ENCODE data around the gene PXMP4. TPM values are rescaled to one million over a fixed set of nuclear protein-coding genes. Genes with fewer than 3 reads are reported as not detected.

The PXMP4 gene
- total and polyA plus RNA-seq, 9 of the 15 experiments (the other 6 are each of a cell fraction or from before 2014, with no cell fraction given) = 4.8 to 29.1 (median 6.8) TPM

DNA sequence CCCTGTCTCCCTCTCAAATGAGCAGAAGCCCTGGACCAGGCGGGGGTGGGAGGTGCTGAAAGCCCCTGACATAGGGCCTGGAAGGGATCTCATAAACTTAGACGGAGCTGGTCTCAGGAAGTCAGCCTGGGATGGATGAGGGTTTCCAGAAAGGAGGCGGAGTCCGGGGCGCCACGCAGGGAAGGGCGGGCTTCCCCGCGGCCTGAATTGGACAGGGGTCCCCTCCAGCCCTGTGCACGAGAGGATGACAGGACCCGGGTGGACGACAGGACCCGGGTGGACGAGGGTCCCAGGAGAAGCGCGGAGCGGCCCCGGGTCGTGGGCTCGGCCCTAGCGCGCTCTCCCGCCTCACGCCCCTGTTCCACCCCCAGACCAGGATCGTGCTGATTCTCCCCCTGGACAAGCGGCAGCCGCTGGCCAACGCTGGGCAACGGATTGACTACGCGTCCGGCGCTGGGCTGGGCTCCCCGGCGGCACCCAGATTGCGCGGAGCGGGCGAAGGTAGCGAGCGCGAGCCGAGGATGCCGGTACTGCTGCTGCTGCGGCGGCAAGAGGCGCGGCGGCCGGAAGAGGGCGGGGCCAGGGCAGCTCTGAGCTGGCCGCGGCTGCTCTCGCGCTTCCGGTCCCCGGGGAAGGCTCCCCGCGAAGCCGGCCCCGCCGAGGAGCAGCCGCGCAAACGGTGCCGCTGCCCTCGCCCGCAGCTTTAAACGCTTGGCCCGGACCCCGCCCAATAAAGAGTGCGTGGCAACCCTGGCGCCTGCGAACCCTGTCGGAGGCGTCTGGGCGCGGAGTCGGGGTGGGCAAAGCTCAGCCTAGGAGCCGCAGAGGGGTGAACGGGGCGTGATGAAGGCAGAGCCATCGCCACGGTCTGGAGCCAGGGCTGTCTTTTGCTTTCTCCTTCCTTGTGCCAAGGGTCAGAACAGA lies 56.7 kb downstream of the PXMP4 start (continued):
- TF ChIP-seq, protein P1, sequence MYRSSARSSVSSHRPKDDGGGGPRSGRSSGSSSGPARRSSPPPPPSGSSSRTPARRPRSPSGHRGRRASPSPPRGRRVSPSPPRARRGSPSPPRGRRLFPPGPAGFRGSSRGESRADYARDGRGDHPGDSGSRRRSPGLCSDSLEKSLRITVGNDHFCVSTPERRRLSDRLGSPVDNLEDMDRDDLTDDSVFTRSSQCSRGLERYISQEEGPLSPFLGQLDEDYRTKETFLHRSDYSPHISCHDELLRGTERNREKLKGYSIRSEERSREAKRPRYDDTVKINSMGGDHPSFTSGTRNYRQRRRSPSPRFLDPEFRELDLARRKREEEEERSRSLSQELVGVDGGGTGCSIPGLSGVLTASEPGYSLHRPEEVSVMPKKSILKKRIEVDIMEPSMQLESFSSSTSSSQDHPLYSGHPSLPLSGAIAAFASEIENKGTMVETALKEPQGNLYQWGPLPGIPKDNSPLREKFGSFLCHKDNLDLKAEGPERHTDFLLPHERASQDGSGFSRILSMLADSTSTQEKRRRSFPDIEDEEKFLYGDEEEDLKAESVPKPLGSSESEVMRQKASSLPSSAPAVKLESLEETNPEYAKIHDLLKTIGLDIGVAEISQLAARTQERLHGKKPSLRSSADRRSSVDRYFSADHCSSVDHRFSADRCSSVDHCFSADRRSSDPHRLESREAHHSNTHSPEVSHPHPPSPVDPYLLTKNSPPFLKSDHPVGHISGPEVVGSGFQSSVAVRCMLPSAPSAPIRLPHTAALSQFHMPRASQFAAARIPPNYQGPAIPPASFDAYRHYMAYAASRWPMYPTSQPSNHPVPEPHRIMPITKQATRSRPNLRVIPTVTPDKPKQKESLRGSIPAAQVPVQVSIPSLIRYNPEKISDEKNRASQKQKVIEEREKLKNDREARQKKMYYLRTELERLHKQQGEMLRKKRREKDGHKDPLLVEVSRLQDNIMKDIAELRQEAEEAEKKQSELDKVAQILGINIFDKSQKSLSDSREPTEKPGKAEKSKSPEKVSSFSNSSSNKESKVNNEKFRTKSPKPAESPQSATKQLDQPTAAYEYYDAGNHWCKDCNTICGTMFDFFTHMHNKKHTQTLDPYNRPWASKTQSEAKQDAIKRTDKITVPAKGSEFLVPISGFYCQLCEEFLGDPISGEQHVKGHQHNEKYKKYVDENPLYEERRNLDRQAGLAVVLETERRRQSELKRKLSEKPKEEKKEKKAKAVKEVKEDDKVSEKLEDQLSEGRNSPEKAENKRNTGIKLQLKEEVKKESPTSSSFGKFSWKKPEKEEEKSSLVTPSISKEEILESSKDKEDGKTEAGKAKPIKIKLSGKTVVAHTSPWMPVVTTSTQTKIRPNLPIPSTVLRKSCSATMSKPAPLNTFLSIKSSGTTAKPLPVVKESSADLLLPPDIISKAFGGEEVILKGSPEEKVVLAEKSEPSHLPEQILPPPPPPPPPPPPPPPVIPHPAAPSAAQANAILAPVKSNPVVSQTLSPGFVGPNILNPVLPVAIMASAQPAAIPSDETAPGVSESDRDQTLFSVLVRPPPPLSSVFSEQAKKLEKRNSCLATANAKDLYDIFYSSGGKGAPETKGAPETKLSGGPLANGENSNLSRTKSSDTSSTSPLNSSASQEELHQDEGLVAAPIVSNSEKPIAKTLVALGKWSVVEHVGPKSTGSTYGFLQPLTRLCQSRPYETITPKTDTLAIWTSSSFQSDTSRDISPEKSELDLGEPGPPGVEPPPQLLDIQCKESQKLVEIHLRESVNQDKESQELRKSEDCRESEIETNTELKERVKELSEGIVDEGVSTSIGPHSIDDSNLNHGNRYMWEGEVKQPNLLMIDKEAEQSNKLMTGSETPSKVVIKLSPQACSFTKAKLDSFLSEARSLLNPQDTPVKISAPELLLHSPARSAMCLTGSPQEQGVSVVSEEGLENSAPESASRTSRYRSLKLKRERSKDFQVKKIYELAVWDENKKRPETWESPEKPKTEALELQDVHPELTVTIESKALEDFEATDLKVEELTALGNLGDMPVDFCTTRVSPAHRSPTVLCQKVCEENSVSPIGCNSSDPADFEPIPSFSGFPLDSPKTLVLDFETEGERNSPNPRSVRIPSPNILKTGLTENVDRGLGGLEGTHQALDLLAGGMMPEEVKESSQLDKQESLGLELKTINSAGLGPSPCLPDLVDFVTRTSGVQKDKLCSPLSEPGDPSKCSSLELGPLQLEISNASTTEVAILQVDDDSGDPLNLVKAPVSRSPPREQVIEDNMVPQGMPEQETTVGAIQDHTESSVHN (IDR thresholded peaks at IDR 0.05; ENCODE audit: borderline replicate concordance in 1 of 2, low read depth in 1 of 2) = no peak
- TF ChIP-seq GATAD2B (IDR thresholded peaks at IDR 0.05; ENCODE audit: borderline replicate concordance) (no peak), CEBPB (tag; IDR thresholded peaks at IDR 0.05) (no peak), NCOA4 (IDR thresholded peaks at IDR 0.05; ENCODE audit: partially characterized antibody) (no peak), KLF1 (tag; IDR thresholded peaks at IDR 0.05) (no peak), ZNF436 (CRISPR knock-in tag; IDR thresholded peaks at IDR 0.05) (no peak), XRCC4 (IDR thresholded peaks at IDR 0.05; ENCODE audit: extremely low read depth, insufficient read depth, insufficient read length) (no peak), ATF1 (CRISPR knock-in tag; IDR thresholded peaks at IDR 0.05) (no peak), ATF1 (tag; IDR thresholded peaks at IDR 0.05) (peak; percentile 52), MAFK (IDR thresholded peaks at IDR 0.05; ENCODE audit: low read length) (no peak), HDAC1 (IDR thresholded peaks at IDR 0.05) (peak in 1 of 2 experiments; percentile 46; a peak in 1 of 4 replicates), ZNF12 (CRISPR knock-in tag; IDR thresholded peaks at IDR 0.05) (no peak), GATAD2A (IDR thresholded peaks at IDR 0.05) (0 out of 2 replicates have a peak, but pooled peaks have one; percentile 10), MTA3 (IDR thresholded peaks at IDR 0.05; ENCODE audit: borderline replicate concordance) (no peak), PRMT5 (CRISPR knock-in tag; IDR thresholded peaks at IDR 0.05) (no peak), ESRRB (CRISPR knock-in tag; IDR thresholded peaks at IDR 0.05; ENCODE audit: borderline replicate concordance) (0 out of 2 replicates have a peak, but pooled peaks have one; percentile 54), CTBP1 (IDR thresholded peaks at IDR 0.05; ENCODE audit: borderline replicate concordance) (peak; percentile 79), RBM15 (IDR thresholded peaks at IDR 0.05; ENCODE audit: insufficient read depth, low read length) (no peak), GABPA (tag; conservative IDR thresholded peaks at IDR 0.05; ENCODE audit: low read depth) (peak; percentile 96)
- TF ChIP-seq, protein P2, sequence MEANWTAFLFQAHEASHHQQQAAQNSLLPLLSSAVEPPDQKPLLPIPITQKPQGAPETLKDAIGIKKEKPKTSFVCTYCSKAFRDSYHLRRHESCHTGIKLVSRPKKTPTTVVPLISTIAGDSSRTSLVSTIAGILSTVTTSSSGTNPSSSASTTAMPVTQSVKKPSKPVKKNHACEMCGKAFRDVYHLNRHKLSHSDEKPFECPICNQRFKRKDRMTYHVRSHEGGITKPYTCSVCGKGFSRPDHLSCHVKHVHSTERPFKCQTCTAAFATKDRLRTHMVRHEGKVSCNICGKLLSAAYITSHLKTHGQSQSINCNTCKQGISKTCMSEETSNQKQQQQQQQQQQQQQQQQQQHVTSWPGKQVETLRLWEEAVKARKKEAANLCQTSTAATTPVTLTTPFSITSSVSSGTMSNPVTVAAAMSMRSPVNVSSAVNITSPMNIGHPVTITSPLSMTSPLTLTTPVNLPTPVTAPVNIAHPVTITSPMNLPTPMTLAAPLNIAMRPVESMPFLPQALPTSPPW (CRISPR knock-in tag; IDR thresholded peaks at IDR 0.05) = peak; percentile 44; the same call in 1 of the 2 replicates
